ENCODE data around the gene SOCS6.

GRCh38 chr18:70333757-70334156 lies 44.9 kb downstream of the SOCS6 start:
- TF ChIP-seq MAX (IDR thresholded peaks at IDR 0.05): peak; percentile 20
- TF ChIP-seq FOXA1 (IDR thresholded peaks at IDR 0.05): no peak
- no peak for TF ChIP-seq CTCF (IDR thresholded peaks at IDR 0.05; ENCODE audit: low read depth, low read length, missing input control)
- no peak for TF ChIP-seq REST (IDR thresholded peaks at IDR 0.05)
- peak; percentile 27 for TF ChIP-seq ZBTB33 (IDR thresholded peaks at IDR 0.05)
- TF ChIP-seq TAF1 (conservative IDR thresholded peaks at IDR 0.05): no peak
- no peak for TF ChIP-seq RAD21 (IDR thresholded peaks at IDR 0.05)
- TF ChIP-seq JUND (IDR thresholded peaks at IDR 0.05): peak; percentile 53 to 81
- peak; percentile 54 to 64 for TF ChIP-seq HNF4A (conservative IDR thresholded peaks at IDR 0.05)
- TF ChIP-seq EGR1 (IDR thresholded peaks at IDR 0.05; ENCODE audit: low read depth in 2 of 2): no peak

All from liver (tissue), 3 donors.